Left renal cortex interstitium (tissue), 4 donors: ENCODE measurements around the gene NFATC4. TPM values are rescaled to one million over a fixed set of nuclear protein-coding genes. Genes with fewer than 3 reads are reported as not detected.
A peak's percentile ranks its signal among the peaks of the same experiment; 100 is the strongest.
"Not testable (repeated sequence)": the region's sequence is repeated elsewhere in the genome, so short reads cannot be mapped to it uniquely, and the experiment has no call there.

Source experiments
- DNase-seq, 4 donors: peaks; one replicate each; pipeline ENCODE4 v3.0.0-alpha.2; 2013; ENCODE audit warnings: low read depth in 4 of 4, low spot score in 2 of 4, missing footprints in 1 of 4
- polyA plus RNA-seq, 4 donors: library from polyadenylated mRNA; unstranded; fragments of 120-200 nt; gene quantifications; one replicate each; pipeline ENCODE4 v1.2.1, GENCODE V29; 2013; ENCODE audit not compliant: insufficient read length in 4 of 4

NFATC4 gene
- polyA plus RNA-seq, 4 donors = 49.8 to 95.6 (median 72.3) TPM

DNA sequence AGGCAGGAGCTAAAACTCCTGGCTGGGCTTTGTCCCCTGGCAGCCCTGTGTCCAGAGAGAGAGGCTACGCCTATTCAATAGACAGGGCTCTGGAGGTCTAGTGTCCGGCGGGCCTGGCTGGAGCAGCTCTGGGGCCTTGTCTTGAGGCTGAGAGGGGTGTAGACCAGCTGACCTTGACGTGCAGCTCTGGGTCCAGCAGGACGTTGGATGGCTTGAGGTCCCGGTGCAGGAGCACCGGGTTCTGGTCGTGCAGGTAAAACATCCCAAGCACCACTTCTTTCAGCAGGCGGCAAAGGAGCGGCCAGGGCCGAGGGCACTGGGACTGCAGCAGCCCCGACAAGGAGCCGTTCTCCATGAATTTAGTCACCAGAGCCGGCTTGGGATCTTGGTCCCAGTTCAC lies 29.1 kb upstream of the NFATC4 start:
- no peak for DNase-seq

DNA sequence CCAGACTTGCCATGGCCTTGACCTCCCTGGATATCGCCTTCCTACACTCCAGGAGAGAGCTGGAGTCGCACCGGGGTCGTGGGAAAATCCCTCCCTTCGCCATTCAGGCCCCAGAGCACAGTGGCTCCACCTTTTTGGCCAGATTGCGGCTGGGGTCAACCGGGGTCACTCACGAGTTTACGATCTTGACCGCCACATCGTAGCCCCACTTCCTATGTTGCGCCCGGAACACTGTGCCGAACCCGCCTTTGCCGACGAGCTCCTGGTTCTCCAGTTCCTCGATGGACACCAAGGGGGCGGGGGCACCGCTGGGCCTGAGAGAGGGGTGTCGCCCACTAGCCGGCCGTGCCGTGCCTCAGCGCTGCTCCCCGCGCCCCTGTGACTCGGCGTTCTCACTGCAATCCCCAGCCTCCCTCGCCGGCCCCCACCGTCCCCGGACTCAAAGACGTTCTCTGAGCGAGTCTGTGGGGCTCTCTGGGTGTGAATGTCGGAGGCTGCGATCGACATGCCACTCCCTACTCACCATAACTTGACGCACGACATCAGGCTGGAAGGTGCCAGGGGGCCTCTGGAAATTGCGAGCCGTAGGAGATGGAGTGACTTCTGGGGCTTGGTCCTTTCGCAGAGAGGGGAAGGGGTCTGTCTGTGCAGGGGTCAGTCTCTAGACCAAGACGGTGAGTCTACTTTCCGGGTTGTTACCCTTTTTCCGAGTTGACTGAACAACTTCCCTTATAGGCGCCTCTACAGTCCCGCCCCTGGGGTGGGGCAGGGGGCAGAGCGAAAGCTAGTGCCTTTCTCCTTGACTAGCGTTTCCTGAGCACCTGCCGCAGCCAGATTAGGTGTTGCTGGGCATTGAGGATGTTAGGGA lies 28.5 kb upstream of the NFATC4 start, which contains the start of gene RIPK3:
Gene RIPK3 (minus strand): TSS at position 708 of the 868 bp plus-strand sequence. CDS start 165 bp downstream, at position 543.
- DNase-seq = no peak

DNA sequence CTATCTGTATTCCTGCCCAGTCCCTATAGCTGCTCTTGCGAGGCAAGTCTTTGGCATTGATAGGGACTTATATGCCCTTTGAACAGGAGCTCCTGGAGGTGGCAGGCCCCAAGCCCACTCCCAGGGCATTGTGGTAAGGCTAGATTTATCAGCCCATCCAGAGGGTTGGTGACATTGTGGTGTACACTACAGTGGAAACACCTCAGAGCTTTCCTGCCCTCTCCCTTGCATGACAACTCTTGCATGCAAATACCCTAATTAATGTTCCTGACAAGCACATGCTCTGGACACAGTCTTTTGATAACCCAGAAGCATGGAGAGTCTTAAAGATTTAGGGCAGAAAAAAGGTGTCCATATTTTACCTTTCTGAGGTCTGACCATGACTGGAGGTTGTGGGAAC lies 27.4 kb upstream of the NFATC4 start:
- no peak for DNase-seq

DNA sequence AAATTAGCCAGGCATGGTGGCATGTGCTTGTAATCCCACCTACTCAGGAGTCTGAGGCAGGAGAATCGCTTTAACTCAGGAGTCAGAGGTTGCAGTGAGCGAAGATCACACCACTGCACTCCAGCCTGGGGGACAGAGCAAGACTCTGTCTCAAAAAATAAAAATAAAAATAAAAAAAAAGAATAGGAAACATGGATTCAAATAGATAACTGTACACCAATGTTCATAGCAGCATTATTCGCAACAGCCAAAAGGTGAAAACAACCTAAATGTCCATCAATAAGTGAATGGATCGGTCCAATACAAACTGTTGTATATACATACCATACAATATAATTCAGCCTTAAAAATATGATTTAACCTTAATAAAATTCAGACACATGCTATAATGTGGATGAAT lies 25.1 kb upstream of the NFATC4 start:
- DNase-seq = no peak

DNA sequence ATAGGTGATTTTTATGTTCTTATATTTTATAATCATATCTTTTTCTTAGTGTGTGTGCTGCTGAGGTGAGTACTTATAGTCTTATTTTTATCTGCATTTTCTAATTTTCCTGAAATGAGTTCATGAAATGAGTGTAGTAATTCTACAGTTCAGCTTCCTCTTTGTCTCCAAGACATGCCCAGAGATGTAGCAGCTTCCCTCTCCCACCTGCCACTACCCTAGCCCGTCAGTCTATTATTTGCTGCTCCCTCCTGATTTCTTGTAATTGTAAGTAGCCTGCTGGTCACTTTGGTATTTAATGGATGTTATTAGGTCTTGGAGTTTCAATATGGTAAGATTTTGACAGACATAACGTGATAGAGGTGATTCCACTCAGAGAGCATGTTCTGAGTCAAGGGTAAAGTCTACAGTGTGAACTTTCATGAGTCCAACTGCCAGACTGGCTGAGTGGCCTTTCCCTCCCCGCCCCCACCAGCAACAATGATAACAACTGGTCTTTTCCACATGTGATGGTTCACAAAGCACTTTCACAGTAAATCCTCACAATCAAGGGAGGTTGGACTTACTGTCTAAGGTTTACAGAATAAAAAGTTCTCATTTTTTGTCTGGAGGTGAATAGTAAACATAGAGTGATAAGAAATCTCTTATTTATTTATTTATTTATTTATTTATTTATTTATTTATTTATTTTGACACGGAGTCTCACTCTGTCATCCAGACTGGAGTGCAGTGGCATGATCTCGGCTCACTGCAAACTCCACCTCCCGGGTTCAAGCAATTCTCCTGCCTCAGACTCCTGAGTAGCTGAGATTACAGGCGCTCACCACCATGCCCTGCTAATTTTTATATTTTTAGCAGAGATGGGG lies 24.0 kb upstream of the NFATC4 start:
- no peak for DNase-seq

DNA sequence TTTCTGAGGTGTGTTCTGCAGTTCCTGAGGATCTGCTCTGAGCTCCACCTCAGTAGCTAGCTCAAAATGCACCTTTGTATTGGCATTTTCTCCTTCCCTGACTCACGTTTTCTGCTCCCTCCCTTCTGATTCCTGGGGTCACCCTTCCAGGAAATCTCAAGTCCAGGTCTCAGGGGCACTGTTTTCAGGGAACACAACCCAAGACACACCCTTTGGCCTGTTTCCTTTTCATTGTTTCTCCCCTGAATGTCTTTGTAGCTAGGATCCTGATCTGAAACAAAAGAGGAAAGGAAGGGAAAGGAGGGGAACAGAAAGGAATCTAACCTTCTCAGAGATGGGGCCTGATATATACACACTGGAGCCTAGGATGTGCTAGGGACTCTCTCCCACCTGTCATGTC lies 20.9 kb upstream of the NFATC4 start:
- no peak for DNase-seq

DNA sequence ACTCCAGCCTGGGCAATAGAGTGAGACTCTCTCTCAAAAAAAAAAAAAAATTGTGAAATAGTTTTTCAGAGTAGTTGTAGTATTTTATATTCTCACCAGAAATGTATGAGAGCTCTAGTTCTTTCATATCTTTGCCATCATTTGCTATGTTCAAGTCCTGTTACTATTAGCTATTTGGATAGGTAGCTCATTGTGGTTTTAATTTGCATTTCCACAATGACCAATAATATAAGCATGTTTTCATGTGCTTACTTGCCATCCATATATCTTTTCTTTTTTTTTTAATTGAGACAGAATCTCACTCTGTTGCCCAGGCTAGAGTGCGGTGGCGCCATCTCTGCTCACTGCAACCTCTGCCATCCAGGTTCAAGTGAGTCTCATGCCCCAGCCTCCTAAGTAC lies 19.8 kb upstream of the NFATC4 start:
- DNase-seq = no peak

DNA sequence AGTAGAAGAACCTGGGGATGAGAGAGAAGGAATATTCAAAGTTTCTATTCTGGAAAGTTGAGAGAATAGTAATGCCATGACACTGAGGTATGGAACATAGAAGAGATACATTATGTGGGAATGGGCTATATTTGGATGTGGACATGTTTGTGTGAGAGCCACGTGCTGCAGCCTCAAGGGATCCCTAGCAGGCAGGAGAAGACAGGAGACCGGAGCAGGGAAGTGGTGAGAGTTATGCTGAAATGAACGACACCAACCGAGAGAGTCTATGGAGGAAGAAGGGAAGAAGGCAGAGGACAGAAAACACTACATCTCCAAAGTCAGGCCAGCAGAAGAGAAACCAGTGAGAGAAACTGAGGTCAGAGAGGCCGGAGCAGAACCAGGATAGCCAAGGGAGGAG lies 18.2 kb upstream of the NFATC4 start:
- DNase-seq = no peak

DNA sequence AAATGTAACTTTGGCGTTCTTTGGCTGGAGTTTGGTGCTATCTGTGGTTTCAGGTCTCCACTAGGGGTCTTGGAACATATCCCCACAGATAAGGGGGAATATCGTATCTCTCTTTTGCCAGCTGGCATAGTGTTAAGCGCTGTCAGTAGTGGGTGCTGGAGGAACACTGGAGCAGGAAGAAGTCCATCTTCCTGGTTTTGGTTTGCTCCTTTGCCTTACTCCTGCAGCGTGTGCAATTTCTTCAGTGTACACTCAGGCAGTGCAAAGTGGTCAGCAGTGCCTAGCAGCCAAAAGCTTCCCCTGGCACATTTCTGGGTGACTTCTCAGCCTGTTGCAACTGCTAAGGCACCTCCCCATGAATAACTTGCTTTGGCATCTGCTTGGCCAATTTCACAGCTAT lies 16.5 kb upstream of the NFATC4 start:
- DNase-seq = no peak

DNA sequence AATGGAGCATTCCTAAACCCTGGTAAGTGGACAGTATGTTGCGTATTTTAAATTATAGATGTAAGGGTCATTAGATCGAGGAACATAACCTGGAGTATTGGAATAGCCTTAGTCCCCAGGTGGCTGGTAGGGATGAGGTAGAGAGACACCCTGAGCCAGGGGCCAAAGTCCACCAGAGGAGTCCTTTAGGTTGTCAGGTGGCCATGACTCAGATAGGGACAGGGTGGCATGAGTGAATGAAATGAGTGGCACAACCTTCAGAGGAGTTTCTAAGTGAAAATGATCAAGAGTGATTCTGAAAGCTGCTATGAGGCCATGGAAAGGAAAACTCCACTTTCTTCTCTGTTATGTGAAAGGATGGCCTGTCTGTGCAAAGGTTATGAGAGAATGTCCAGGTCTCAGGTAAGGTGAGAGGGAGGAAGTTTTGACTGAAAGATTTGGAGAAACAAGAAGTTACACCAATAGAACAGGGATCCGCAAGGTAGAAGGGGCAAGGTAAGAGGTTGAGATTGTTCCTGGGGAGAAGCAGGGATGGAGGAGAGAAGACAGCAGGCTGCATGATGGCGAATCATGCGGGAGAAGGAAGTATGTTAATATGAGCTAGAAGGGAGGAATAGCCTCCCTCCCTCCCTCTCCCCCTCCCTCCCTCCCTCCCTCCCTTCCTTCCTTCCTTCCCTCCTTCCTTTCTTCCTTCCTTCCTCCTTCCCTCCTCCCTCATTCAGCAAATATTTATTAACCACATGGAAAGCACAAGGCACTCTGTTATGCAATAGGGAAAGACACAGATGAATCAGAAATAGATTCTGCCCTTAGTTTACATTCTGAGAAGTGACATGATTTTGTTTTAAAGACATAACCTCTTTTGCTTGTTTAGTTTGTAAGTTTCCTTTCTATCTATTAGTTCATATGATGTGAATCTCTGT lies 14.2 kb upstream of the NFATC4 start:
- no peak for DNase-seq

DNA sequence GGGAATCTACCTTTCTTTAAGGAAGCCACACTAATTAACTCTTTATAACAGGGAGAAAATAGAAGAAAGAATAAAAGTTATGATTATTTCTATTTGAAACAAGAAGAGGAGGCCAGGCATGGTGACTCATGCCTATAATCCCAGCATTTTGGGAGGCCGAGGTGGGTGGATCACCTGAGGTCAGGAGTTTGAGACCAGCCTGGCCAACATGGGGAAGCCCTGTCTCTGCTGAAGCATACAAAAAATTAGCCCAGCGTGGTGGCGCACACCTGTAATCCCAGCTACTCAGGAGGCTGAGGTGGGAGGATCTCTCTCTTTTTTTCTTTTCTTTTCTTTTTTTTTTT lies 13.5 kb upstream of the NFATC4 start:
- DNase-seq = not testable (repeated sequence)

DNA sequence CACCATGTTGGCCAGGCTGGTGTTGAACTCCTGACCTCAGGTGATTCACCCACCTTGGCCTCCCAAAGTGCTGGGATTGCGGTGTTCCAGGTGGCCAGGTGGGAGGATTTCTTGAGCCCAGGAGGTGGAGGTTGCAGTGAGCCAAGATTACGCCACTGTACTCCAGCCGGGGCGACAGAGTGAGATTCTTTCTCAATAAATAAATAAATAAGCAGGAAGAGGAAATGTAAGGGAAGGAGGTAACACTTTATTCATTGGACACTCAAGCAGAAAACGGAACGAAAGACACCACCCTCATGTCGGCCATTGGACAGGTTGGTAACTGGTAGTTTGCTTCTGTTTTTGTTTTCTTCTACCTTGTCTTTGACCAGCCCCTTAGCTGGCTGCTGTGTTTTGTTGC lies 13.0 kb upstream of the NFATC4 start:
- DNase-seq = no peak

DNA sequence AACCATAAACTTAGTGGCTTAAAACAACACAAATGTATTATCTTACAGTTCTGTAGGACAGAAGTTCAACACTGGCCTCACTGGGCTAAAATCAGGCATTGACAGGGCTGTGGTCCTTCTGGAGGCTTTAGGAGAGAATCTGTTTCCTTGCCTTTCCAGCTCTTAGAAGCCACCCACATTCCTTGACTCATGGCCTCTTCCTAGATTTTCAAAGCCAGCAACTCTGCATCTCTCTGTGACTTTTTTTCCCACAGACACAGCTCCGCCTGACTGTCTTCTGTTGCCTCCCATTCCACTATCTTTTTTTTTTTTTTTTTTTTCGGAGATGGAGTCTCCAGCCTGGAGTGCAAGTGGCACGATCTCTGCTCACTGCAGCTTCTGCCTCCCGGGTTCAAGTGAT lies 11.8 kb upstream of the NFATC4 start:
- DNase-seq = no peak

DNA sequence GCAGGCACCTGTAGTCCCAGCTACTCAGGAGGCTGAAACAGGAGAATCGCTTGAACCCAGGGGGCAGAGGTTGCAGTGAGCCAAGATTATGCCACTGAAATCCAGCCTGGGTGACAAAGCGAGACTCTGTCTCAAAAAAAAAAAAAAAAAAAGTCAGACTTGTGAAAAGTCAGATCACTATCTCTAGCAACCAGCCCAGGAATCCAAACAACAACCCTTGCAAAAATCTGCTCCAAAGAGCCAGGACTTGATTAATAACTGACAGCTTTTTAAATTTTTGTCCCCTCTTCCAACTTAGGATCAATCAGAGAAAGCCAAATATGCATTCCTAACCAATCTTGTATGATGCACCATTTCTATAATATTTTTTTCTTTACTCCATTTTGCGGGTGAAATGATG lies 7.7 kb upstream of the NFATC4 start:
- DNase-seq = no peak

DNA sequence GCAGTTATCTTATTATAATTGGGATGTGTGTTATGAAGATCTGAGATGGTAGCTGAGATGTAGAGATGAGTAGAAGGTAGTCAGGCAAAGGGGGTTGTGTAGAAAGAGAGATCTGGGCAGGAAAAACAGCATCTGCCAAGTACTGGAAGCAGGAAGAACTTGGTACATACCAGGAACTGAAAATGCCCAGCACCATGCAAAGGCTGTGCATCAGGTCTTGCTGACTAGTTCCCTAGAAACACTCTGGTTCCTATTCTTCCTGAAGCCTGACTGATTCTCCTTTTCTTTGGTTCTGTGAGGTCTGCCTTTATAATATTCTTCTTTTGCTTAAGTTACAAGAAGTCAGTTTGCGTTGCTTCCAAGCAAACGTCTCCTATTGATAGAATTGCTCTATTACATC lies 6.7 kb upstream of the NFATC4 start:
- no peak for DNase-seq

DNA sequence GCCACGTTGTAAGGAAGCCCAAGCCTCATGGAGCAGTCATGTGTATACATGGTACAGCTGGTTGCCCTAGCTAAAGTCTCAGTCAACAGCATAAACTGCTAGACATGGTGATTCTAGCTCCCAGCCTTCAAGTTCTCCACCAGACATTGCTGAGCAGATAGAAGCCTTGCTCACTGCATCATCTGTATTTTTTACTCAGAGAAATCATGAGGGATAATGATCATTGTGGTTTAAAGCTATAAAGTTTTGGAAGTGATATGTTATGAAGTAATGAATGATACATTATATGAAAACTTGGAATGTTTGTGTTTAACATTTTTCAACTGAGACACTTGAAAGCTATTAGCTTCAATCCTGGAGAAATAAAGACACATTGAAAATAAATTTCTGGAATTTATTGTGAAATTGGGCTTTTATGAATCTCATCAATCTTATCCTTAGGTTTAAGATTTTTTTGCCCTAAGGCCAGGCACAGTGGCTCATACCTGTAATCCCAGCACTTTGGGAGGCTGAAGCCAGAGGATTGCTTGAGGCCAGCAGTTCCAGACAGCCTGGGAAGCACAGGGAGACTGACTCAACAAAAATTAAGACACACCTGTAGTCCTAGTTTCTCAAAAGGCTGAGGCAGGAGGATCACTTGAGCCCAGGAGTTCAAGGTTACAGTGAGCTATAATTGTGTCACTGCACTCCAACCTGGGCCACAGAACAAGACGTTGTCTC lies 5.6 kb upstream of the NFATC4 start:
- DNase-seq = no peak

DNA sequence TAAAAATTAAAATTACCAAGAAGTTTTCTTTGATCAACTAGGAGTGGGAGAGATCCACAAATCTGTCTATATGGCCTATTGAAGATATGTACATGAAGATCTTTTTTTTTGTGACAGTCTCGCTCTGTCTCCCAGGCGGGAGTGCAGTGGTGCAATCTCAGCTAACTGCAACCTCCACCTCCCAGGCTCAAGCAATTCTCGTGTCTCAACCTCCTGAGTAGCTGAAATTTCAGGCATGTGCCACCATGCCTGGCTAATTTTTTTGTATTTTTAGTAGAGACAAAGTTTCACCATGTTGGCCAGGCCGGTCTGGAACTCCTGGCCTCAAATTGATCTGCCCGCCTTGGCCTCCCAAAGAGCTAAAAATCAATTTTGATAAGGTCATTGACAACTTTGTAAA lies 4.6 kb upstream of the NFATC4 start:
- no peak for DNase-seq

DNA sequence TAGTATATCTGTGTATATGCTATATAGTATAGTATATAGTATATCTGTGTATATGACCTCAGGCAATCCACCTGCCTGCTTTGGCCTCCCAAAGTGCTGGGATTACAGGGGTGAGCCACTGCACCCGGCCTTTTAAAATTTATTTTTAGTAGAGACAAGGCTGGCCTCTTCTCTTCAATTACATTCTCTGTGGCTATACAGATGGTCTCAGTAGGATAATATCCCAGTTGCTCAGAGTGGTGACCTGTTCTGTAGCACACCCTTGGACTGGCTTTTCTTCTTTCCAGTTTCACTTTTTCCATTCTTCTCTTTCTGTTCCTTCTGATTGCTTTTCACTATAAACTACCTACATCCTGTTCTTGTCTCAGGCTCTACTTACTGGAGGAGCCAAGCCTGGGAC lies 3.1 kb upstream of the NFATC4 start:
- DNase-seq = no peak

DNA sequence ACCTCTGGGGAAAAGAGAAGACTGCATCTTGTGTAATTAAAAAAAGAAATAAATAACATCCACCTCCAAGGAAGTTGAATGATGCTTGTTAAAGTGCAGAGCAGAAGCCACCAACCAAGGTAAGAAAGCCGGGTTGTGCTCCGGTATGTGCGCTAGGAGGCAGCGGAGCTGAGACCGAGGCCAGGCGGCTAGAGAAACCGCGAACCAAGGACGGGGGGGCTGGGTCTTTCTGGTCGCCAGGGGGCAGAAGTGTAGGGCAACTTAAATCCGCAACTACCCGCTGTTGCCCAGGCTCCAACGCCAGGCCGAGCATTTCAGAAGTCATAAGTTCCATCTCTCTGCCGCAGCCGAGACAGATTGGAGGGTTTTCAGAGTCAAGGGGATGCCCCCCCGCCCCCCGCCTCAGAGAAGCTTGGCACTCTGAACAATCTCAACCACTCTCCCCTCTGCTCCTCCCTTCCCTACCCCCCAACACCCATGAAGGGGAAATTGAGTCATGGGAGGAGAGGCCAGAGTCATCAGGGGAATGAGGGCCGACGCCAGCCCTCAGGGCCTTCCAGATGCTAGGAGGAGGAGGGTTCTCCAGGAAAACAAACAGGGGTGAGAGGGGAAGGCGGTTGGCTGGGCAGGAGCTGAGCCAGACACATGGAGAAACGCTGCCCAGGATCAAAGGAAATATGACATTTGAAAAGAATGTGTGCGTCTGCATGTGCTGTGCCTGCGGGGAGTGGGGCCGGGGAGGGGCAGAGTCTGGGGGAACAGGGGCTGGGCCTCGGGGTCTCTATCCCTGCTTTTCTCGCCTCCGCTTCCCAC lies 2.2 kb upstream of the NFATC4 start:
- peak; percentile 75 to 84 (median 80) for DNase-seq
